Right lobe of liver (tissue), 4 donors: ENCODE measurements around the gene PTCH2.
"Not testable (repeated sequence)": the region's sequence is repeated elsewhere in the genome, so short reads cannot be mapped to it uniquely, and the experiment has no call there.

Source experiments
- POLR2A ChIP-seq: fragments of 450-650 bp; IDR thresholded peaks from one replicate; pipeline ENCODE4 v1.6.1; 2017; ENCODE audit warnings: antibody characterized with exemption, mild to moderate bottlenecking
- TF ChIP-seq, protein P1 (sequence below), 4 donors: fragments of 200-600 bp in 3 of 4; fragments of 450-650 bp in 1 of 4; IDR thresholded peaks; one replicate each; pipeline versions ENCODE4 v1.5.1 to v1.8.0; 2016 to 2022; ENCODE audit warnings: antibody characterized with exemption in 4 of 4, mild to moderate bottlenecking in 2 of 4
- donor health status: DM: no; HTN: no; CAD: no.
- donor health status: DM: no; HTN: no; CAD: no.
- donor health status: DM: no; HTN: yes; CAD: no.

DNA sequence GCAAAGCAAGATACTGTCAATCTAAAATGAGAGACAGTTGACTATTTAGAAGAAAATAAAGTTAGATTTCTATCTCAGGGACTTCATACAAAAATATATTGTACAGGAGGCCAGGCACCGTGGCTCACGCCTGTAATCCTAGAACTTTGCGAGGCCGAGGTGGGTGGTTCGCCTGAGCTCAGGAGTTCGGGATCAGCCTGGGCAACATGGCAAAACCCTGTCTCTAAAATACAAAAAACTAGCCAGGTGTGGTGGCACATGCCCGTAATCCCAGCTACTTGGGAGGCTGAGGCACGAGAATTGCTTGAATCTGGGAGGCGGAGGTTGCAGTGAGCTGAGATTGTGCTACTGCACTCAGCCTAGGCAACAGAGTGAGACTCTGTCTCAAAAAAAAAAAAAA, 27.1 kb downstream of the PTCH2 start:
- TF ChIP-seq, protein P1, sequence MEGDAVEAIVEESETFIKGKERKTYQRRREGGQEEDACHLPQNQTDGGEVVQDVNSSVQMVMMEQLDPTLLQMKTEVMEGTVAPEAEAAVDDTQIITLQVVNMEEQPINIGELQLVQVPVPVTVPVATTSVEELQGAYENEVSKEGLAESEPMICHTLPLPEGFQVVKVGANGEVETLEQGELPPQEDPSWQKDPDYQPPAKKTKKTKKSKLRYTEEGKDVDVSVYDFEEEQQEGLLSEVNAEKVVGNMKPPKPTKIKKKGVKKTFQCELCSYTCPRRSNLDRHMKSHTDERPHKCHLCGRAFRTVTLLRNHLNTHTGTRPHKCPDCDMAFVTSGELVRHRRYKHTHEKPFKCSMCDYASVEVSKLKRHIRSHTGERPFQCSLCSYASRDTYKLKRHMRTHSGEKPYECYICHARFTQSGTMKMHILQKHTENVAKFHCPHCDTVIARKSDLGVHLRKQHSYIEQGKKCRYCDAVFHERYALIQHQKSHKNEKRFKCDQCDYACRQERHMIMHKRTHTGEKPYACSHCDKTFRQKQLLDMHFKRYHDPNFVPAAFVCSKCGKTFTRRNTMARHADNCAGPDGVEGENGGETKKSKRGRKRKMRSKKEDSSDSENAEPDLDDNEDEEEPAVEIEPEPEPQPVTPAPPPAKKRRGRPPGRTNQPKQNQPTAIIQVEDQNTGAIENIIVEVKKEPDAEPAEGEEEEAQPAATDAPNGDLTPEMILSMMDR (IDR thresholded peaks at IDR 0.05): not testable (repeated sequence)
- TF ChIP-seq POLR2A: not testable (repeated sequence)
